HEK293T (cell line): ENCODE data around the gene PRSS2.
"Not testable (repeated sequence)": the region's sequence is repeated elsewhere in the genome, so short reads cannot be mapped to it uniquely, and the experiment has no call there.

Experiments
- CTCF ChIA-PET: fragments of 350-600 bp; formaldehyde crosslinking; extraction: SDS; loops from one replicate; lab custom pipeline; 2021; ENCODE audit warnings: antibody characterized with exemption, inconsistent platforms; lab: Yijun Ruan, JAX
- POLR2A ChIA-PET: fragments of 350-600 bp; formaldehyde crosslinking; extraction: SDS; loops from one replicate; lab custom pipeline; 2020; ENCODE audit warnings: antibody characterized with exemption, inconsistent platforms; lab: Yijun Ruan, JAX
- DNase-seq: peaks from one replicate; pipeline ENCODE4 v3.0.0; 2012; ENCODE audit warnings: mixed read lengths; ENCODE audit errors: extremely low spot score
- ARNT ChIP-seq: fragments of 450-650 bp; IDR thresholded peaks from 2 replicates; pipeline ENCODE4 v1.6.1; 2017; ENCODE audit warnings: mild to moderate bottlenecking
- BHLHE40 ChIP-seq: fragments of 450-650 bp; IDR thresholded peaks from 2 replicates; pipeline ENCODE4 v1.6.1; 2016; ENCODE audit warnings: mild to moderate bottlenecking, moderate library complexity, borderline replicate concordance
- CTBP1 ChIP-seq: fragments of 450-650 bp; IDR thresholded peaks from 2 replicates; pipeline ENCODE4 v1.6.1; 2016; ENCODE audit warnings: borderline replicate concordance
- ELF4 ChIP-seq: fragments of 450-650 bp; IDR thresholded peaks from 2 replicates; pipeline ENCODE4 v1.6.1; 2017; ENCODE audit warnings: antibody characterized with exemption
- FOXA1 ChIP-seq: fragments of 450-650 bp; IDR thresholded peaks from 2 replicates; pipeline ENCODE4 v1.6.1; 2016; ENCODE audit warnings: mild to moderate bottlenecking
- FOXK2 ChIP-seq: fragments of 450-650 bp; IDR thresholded peaks from 2 replicates; pipeline ENCODE4 v1.6.1; 2016; ENCODE audit warnings: mild to moderate bottlenecking
- FOXM1 ChIP-seq: fragments of 450-650 bp; IDR thresholded peaks from 2 replicates; pipeline ENCODE4 v1.6.1; 2017; ENCODE audit warnings: mild to moderate bottlenecking, borderline replicate concordance
- HDGF ChIP-seq: fragments of 450-650 bp; IDR thresholded peaks from 2 replicates; pipeline ENCODE4 v1.6.1; 2017; ENCODE audit warnings: antibody characterized with exemption, borderline replicate concordance
- L3MBTL2 ChIP-seq: fragments of 450-650 bp; conservative IDR thresholded peaks from 2 replicates; pipeline ENCODE4 v1.6.1; 2016; ENCODE audit warnings: mild to moderate bottlenecking
- LEF1 ChIP-seq: fragments of 450-650 bp; IDR thresholded peaks from 2 replicates; pipeline ENCODE4 v1.6.1; 2017; ENCODE audit warnings: mild to moderate bottlenecking, borderline replicate concordance
- NFRKB ChIP-seq: fragments of 450-650 bp; IDR thresholded peaks from 2 replicates; pipeline ENCODE4 v1.6.1; 2016; ENCODE audit warnings: mild to moderate bottlenecking, moderate library complexity
- SP1 ChIP-seq: fragments of 450-650 bp; IDR thresholded peaks from 2 replicates; pipeline ENCODE4 v1.6.1; 2017
- SUZ12 ChIP-seq: fragments of 450-650 bp; IDR thresholded peaks from 2 replicates; pipeline ENCODE4 v1.6.1; 2016; ENCODE audit warnings: mild to moderate bottlenecking
- TARDBP ChIP-seq: fragments of 450-650 bp; IDR thresholded peaks from 2 replicates; pipeline ENCODE4 v1.6.1; 2016
- ZNF384 ChIP-seq: fragments of 450-650 bp; IDR thresholded peaks from 2 replicates; pipeline ENCODE4 v1.6.1; 2016
- TF ChIP-seq, protein P1 (sequence below): fragments of 450-650 bp; IDR thresholded peaks from 2 replicates; pipeline ENCODE4 v1.6.1; 2016

Gene PRSS2

DNA sequence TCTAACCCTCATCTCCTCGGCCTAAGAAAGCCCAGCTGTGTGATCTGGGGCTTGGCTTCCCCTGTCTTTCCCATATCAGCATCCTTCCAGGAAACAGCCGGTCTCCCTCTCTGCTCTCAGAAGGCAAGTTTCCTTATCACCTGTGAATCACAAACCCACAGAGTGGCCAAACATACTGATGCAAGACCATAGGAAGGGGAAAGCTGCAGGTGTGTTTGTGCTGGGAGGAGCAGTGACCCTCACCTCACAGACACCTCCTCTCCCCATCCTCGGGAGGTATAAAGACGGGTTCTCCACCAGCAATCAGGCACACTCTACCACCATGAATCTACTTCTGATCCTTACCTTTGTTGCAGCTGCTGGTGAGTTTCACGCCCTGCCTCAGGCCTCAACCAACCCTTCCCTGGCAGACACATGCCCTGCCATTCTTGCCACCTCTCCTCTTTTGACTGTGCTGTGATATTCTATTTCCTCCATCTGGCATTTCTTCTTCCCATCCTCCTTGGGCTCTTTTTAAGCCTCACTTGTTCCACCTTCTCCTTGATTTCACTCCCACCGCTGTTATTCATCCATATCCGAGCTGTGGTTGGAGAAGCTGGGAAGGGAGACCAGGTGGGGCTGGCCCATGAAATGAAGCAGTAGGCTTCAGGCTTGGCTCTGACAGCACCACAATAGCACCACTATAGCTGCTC lies at the start of gene PRSS2:
Gene PRSS2, plus strand, starts transcription at position 310 of the 692 bp plus-strand sequence. Its CDS starts 13 bp downstream, at position 323.
- DNase-seq = no peak
- no peak for TF ChIP-seq FOXA1
- TF ChIP-seq NFRKB = no peak
- TF ChIP-seq ZNF384 = no peak
- TF ChIP-seq L3MBTL2 = no peak
- TF ChIP-seq SP1 = no peak
- no peak for TF ChIP-seq FOXM1
- CTCF ChIA-PET = no interaction called here
- POLR2A ChIA-PET = no interaction called here

DNA sequence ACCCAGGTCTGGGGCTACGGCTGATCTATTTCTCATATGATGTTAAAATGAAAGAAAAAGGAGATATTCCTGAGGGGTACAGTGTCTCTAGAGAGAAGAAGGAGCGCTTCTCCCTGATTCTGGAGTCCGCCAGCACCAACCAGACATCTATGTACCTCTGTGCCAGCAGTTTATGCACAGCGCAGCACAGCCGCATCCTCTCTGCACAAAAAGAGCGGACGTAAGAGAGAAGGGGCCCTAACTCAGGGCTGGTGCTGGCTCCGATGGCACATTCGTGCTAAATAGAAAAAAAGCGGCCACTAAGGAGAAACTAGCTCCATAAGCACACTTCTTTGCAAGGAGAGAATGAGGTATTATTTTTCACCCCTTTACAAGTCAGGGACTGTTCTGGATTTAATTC lies 49.8 kb upstream of the PRSS2 start:
- no peak for TF ChIP-seq TARDBP
- TF ChIP-seq L3MBTL2 = no peak
- no peak for DNase-seq
- POLR2A ChIA-PET = no interaction called here
- CTCF ChIA-PET = no interaction called here

DNA sequence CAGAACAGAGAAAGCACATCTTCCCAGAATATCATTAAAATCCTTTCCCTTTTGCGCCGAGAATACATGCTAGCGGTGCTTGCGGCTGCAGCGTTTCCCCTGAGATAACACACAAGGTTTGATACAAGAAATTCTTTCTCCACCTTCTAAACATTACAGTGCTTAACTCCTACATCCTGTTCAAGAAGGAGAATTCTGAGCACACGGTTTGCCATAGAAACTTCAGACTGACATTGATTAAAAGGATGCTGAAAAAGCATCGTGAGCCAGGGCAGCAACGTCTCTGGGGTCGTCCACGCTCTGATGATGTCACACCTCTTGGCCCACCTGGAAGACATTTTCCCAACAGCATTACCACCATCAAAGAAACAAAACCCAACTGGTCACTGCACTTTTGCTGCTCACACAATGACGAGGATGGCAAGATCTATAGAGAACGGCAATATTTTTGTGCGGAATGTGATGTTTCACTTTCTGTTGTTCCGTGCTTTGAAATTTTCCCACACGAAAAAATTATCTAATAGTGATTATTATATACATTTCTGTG lies 48.4 kb upstream of the PRSS2 start:
- ChIA-PET POLR2A (no interaction called here), CTCF (no interaction called here)
- no peak for DNase-seq
- TF ChIP-seq, protein P1, sequence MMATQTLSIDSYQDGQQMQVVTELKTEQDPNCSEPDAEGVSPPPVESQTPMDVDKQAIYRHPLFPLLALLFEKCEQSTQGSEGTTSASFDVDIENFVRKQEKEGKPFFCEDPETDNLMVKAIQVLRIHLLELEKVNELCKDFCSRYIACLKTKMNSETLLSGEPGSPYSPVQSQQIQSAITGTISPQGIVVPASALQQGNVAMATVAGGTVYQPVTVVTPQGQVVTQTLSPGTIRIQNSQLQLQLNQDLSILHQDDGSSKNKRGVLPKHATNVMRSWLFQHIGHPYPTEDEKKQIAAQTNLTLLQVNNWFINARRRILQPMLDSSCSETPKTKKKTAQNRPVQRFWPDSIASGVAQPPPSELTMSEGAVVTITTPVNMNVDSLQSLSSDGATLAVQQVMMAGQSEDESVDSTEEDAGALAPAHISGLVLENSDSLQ = no peak
- TF ChIP-seq ZNF384 = no peak
- no peak for TF ChIP-seq SUZ12
- TF ChIP-seq NFRKB = no peak
- TF ChIP-seq HDGF = no peak
- no peak for TF ChIP-seq FOXK2

DNA sequence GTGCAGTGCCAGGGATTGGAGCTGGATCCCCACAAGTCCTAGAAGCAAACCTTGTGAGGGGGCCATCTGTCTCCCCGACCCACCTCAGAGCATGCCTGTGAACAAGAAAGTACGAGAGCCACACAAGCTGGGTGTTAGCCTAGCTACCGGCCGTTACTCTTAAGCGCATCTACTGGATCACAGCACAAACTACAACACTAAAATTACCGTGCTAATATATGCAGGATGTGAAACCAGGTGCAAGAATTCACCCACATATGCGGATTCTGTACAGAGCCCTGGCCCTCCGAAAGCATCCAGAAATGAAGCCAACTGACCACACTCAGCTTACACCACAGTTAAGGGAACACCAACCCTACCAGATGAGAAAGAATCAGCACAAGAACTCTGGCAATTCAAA lies 37.5 kb upstream of the PRSS2 start:
- CTCF ChIA-PET = interaction anchor here (0.6 to 1.6 kb wide), 2 partner anchors 32 to 50 kb away, joined by 3 to 8 read pairs; no protein-coding TSS in a partner anchor

DNA sequence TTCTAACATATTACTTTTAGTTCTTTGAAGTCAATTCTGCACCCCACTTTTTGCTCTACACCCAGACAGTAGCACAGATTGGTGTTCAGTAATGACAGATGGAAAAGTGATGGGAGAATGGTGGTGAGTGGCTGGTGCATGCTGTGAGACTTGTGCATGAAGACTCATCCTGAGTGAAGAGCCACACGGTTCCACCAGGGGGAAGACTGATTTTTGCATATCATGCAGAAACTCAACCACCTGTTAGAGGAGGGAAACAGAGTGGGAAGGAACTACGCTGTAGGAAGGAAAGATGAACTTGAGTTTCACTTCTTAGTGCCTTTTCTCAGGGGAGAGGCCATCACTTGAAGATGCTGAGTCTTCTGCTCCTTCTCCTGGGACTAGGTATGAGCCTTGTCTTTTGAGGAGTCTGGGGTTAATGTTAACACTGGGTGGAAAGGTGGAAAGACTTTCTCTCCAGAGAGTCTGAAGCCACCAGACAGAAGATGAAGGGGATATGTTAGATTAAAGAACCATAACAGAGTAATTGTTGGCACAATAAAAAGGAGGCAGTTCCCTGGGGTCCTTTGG lies 30.8 kb upstream of the PRSS2 start:
- DNase-seq = no peak
- CTCF ChIA-PET = no interaction called here
- no peak for TF ChIP-seq L3MBTL2
- POLR2A ChIA-PET = no interaction called here

More for the DNA sequence above, 37.5 kb upstream of the PRSS2 start:
- no peak for DNase-seq
- POLR2A ChIA-PET = no interaction called here
- no peak for TF ChIP-seq NFRKB
- TF ChIP-seq ARNT = no peak
- TF ChIP-seq FOXK2 = no peak
- TF ChIP-seq BHLHE40 = no peak
- TF ChIP-seq SP1 = no peak
- TF ChIP-seq SUZ12 = no peak
- TF ChIP-seq L3MBTL2 = no peak
- no peak for TF ChIP-seq ELF4
- TF ChIP-seq TARDBP = no peak
- no peak for TF ChIP-seq FOXA1
- TF ChIP-seq HDGF = no peak
- no peak for TF ChIP-seq LEF1
- TF ChIP-seq, protein P1 = no peak
- TF ChIP-seq FOXM1 = no peak
- TF ChIP-seq CTBP1 = no peak
- no peak for TF ChIP-seq ZNF384

DNA sequence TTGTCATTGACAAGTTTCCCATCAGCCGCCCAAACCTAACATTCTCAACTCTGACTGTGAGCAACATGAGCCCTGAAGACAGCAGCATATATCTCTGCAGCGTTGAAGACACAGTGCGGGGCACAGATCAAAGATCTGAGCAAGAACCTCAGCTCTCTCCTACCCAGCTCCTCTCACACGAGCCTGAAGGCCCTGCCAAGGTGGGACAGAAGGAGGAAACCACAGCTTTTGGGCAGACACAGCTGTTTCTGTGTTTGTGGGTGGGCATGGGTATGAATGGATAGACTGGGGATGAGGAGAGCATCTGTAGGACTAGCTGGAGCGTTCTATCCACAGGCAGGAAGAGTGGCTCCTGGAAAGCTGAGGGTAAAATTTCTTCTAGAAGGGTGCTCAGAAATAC lies 30.0 kb upstream of the PRSS2 start:
- no peak for DNase-seq
- POLR2A ChIA-PET = no interaction called here
- CTCF ChIA-PET = no interaction called here
- TF ChIP-seq SUZ12 (no peak), FOXK2 (no peak), ZNF384 (no peak), SP1 (no peak), FOXA1 (no peak), L3MBTL2 (no peak), HDGF (no peak), CTBP1 (no peak), LEF1 (no peak), NFRKB (no peak), ARNT (no peak), BHLHE40 (no peak), FOXM1 (no peak), TARDBP (no peak), ELF4 (no peak)
- TF ChIP-seq, protein P1 = no peak

DNA sequence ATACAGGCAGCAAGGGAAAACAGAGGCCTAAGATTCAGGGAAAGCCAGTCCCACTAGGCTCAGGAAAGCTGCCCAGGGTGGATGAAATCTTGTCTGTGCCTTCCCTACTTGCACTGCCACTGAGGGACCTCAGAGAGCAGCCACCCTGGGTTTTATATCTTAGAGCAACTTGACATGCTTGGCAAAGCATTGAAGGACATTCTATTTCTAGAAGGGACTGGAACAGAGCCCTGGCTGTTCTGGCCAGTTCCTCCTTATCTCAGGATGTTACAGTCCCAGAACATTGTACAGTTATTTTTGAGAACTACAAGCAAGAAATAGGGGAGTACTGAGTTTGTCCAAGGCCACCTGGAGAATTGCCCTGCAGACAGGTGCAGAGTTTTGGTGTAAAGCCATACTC lies 28.8 kb upstream of the PRSS2 start:
- CTCF ChIA-PET, DNase-seq, POLR2A ChIA-PET: not testable (repeated sequence)
